Measurements from ENCODE around the gene TGFBR2.

DNA sequence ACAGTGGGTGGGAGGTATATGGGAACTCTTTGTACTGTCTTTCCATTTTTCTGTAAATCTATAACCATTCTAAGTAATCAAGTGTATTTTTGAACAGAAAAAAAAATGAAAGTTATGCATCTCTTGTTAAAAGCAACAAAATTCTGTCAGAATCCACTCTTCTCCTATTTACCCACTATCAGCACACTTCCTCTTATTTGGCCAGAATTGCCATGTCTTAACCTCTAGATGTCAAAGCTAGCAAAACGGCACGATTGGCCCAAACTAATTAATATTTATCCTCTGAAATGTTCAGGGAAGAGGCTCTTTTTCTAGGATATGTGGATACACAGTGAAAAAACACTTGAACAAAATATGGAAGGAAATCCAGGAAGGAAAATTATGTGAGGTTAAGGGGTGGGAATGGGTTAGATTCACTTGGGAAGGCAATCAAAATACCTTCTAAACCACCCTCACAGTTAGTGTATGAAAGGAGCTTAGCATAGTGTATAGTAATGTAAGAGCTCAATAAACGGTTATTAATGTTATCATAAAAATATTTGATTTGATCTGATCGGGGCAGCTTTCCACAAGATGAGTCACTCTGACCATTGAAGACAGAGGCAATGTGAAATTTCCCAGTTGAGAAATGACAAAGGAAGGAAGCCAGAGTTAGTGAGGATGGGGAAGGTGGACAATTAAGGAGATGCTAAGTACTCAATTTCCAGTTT lies 20.1 kb upstream of the TGFBR2 start:
- TF ChIP-seq POLR2AphosphoS5 (IDR thresholded peaks at IDR 0.05; ENCODE audit: low read depth, low read length) (no peak), TAF1 (IDR thresholded peaks at IDR 0.05; ENCODE audit: borderline replicate concordance, insufficient read depth, low read length) (no peak)
- TF ChIP-seq, protein P1, sequence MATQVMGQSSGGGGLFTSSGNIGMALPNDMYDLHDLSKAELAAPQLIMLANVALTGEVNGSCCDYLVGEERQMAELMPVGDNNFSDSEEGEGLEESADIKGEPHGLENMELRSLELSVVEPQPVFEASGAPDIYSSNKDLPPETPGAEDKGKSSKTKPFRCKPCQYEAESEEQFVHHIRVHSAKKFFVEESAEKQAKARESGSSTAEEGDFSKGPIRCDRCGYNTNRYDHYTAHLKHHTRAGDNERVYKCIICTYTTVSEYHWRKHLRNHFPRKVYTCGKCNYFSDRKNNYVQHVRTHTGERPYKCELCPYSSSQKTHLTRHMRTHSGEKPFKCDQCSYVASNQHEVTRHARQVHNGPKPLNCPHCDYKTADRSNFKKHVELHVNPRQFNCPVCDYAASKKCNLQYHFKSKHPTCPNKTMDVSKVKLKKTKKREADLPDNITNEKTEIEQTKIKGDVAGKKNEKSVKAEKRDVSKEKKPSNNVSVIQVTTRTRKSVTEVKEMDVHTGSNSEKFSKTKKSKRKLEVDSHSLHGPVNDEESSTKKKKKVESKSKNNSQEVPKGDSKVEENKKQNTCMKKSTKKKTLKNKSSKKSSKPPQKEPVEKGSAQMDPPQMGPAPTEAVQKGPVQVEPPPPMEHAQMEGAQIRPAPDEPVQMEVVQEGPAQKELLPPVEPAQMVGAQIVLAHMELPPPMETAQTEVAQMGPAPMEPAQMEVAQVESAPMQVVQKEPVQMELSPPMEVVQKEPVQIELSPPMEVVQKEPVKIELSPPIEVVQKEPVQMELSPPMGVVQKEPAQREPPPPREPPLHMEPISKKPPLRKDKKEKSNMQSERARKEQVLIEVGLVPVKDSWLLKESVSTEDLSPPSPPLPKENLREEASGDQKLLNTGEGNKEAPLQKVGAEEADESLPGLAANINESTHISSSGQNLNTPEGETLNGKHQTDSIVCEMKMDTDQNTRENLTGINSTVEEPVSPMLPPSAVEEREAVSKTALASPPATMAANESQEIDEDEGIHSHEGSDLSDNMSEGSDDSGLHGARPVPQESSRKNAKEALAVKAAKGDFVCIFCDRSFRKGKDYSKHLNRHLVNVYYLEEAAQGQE (IDR thresholded peaks at IDR 0.05; ENCODE audit: insufficient read depth in 1 of 2, low read depth in 2 of 2, low read length in 2 of 2) = no peak

Data from PFSK-1 (cell line).